HCT116 (cell line): ENCODE measurements around the gene TFG. TPM values are rescaled to one million over a fixed set of nuclear protein-coding genes. Genes with fewer than 3 reads are reported as not detected.

Source experiments
- ATAC-seq: fragments of 200-7000 bp; cut with Tn5 transposase; 2 replicates; pipeline ENCODE4 v1.9.1; 2020; ENCODE audit warnings: mild to moderate bottlenecking, moderate library complexity
- BruUV-seq: library from RNA; stranded (reverse); fragments of 400-500 nt; replicated peaks from 2 replicates; lab custom pipeline; 2021; lab: Mats Ljungman, UMichigan
- CTCF ChIA-PET: fragments of 300-600 bp; sonication (Branson Sonifier 250); formaldehyde crosslinking; loops from one replicate; lab custom pipeline; 2021; ENCODE audit warnings: antibody characterized with exemption; lab: Charles Lee
- POLR2A ChIA-PET: fragments of 300-600, 350-600 bp; sonication (Branson Sonifier 250); formaldehyde crosslinking; loops from one replicate; lab custom pipeline; 2021; ENCODE audit warnings: antibody characterized with exemption; lab: Charles Lee
- RAD21 ChIA-PET, 2 experiments: fragments of 300-600 bp; sonication (Branson Sonifier 250); formaldehyde crosslinking; loops; one replicate each; lab custom pipeline; 2023; ENCODE audit warnings: low total read pairs in 2 of 2; ENCODE audit not compliant: uncharacterized antibody in 2 of 2, unreplicated experiment in 2 of 2, low non-redundant PET in 1 of 2; lab: Charles Lee
- DNase-seq: peaks from one replicate; pipeline ENCODE4 v3.0.0-alpha.2; 2010; ENCODE audit warnings: low read depth, low spot score
- H2AFZ ChIP-seq: fragments of 200-600 bp; shearing (Covaris generic), sonication (generic); 2 replicates; pipeline ENCODE4 v1.6.1; 2017; ENCODE audit warnings: low read depth, mixed run types, mixed read lengths, antibody characterized with exemption, low read length; ENCODE audit not compliant: poor library complexity, severe bottlenecking
- H3K27ac ChIP-seq: 2 replicates; pipeline ENCODE4 v1.5.1; 2012; ENCODE audit warnings: low read depth, low read length
- H3K27me3 ChIP-seq: fragments of 200-600 bp; sonication (generic); 2 replicates; pipeline ENCODE4 v1.6.1; 2016; ENCODE audit warnings: mixed run types, low read length, mixed read lengths; ENCODE audit not compliant: insufficient read depth
- H3K36me3 ChIP-seq, 2 experiments: fragments of 200-500 bp in 1 of 2; fragments of 200-600 bp in 1 of 2; sonication (Bioruptor generic) in 1 of 2; sonication (generic) in 1 of 2; 2 replicates each; pipeline versions ENCODE4 v1.5.1 to v1.6.1; 2014 to 2016; ENCODE audit warnings: low read length in 2 of 2, inconsistent platforms in 1 of 2, mixed read lengths in 1 of 2, mixed run types in 1 of 2; ENCODE audit not compliant: insufficient read depth in 2 of 2, control insufficient read depth in 1 of 2
- H3K4me1 ChIP-seq, 2 experiments: fragments of 200-600 bp in 1 of 2; sonication (generic) in 1 of 2; 2 replicates each; pipeline versions ENCODE4 v1.5.1 to v1.6.1; 2012 to 2017; ENCODE audit warnings: low read length in 2 of 2, inconsistent platforms in 1 of 2, mild to moderate bottlenecking in 1 of 2, mixed read lengths in 1 of 2, mixed run types in 1 of 2, moderate library complexity in 1 of 2; ENCODE audit not compliant: insufficient read depth in 2 of 2, control insufficient read depth in 1 of 2
- H3K4me2 ChIP-seq: fragments of 200-600 bp; sonication (generic); 2 replicates; pipeline ENCODE4 v1.6.1; 2017; ENCODE audit warnings: mixed run types, low read length, mixed read lengths
- H3K4me3 ChIP-seq, 2 experiments: fragments of 200-600 bp in 1 of 2; sonication (generic) in 1 of 2; replicated peaks in 1 of 2; 2 replicates each; pipeline ENCODE4 v1.5.1; 2011 to 2016; ENCODE audit warnings: low read length in 2 of 2, control low read depth in 1 of 2, low read depth in 1 of 2, mild to moderate bottlenecking in 1 of 2, mixed read lengths in 1 of 2, mixed run types in 1 of 2
- H3K79me2 ChIP-seq: fragments of 200-600 bp; sonication (generic); 2 replicates; pipeline ENCODE4 v1.6.1; 2017; ENCODE audit warnings: mild to moderate bottlenecking, mixed run types, low read length, moderate library complexity, mixed read lengths; ENCODE audit not compliant: insufficient read depth
- H3K9ac ChIP-seq: fragments of 200-600 bp; sonication (generic); 2 replicates; pipeline ENCODE4 v1.6.1; 2016; ENCODE audit warnings: low read length, mixed read lengths
- H3K9me2 ChIP-seq: fragments of 200-600 bp; sonication (generic), shearing (Covaris generic); 2 replicates; pipeline ENCODE4 v1.6.1; 2017; ENCODE audit warnings: mixed run types, mild to moderate bottlenecking, moderate library complexity; ENCODE audit not compliant: insufficient read depth
- H3K9me3 ChIP-seq, 2 experiments: fragments of 200-500 bp in 1 of 2; fragments of 200-600 bp in 1 of 2; sonication (Bioruptor generic) in 1 of 2; sonication (generic) in 1 of 2; 2 replicates each; pipeline ENCODE4 v1.6.1; 2014 to 2017; ENCODE audit warnings: low read length in 2 of 2, mixed read lengths in 2 of 2, inconsistent platforms in 1 of 2, low read depth in 1 of 2, mild to moderate bottlenecking in 1 of 2, mixed run types in 1 of 2, moderate library complexity in 1 of 2; ENCODE audit not compliant: control insufficient read depth in 1 of 2, insufficient read depth in 1 of 2
- H4K20me1 ChIP-seq: fragments of 200-600 bp; sonication (generic), shearing (Covaris generic); 2 replicates; pipeline ENCODE4 v1.6.1; 2017; ENCODE audit warnings: mixed run types, mild to moderate bottlenecking, moderate library complexity; ENCODE audit not compliant: insufficient read depth
- EZH2phosphoT487 ChIP-seq: fragments of 200-600 bp; IDR thresholded peaks from 2 replicates; pipeline ENCODE4 v1.6.1; 2018; ENCODE audit warnings: antibody characterized with exemption, borderline replicate concordance
- MAX ChIP-seq: IDR thresholded peaks from 2 replicates; pipeline ENCODE4 v1.6.1; 2012
- RAD21 ChIP-seq: IDR thresholded peaks from 2 replicates; pipeline ENCODE4 v1.6.1; 2012; ENCODE audit warnings: low read depth, mild to moderate bottlenecking
- REST ChIP-seq: IDR thresholded peaks from 2 replicates; pipeline ENCODE4 v1.6.1; 2012; ENCODE audit warnings: low read depth
- SRF ChIP-seq: IDR thresholded peaks from 2 replicates; pipeline ENCODE4 v1.6.1; 2012; ENCODE audit warnings: low read depth
- TCF7L2 ChIP-seq: IDR thresholded peaks from 2 replicates; pipeline ENCODE4 v1.7.0; 2011; ENCODE audit warnings: borderline replicate concordance, inconsistent platforms; ENCODE audit not compliant: insufficient read depth, insufficient read length; ENCODE audit errors: extremely low read depth
- YY1 ChIP-seq: IDR thresholded peaks from 2 replicates; pipeline ENCODE4 v1.6.1; 2011; ENCODE audit warnings: low read length, low read depth, moderate library complexity, mild to moderate bottlenecking; ENCODE audit not compliant: insufficient replicate concordance; ENCODE audit errors: extremely low read depth
- intact Hi-C: fragments of 100-400 bp; cut with micrococcal nuclease; formaldehyde crosslinking; loops from 2 replicates; pipeline ENCODE4 v1.10.0; 2022
- total RNA-seq: library from RNA; stranded (reverse); gene quantifications from one replicate; pipeline ENCODE4 v1.2.1, GENCODE V29; 2021; ENCODE audit not compliant: unreplicated experiment
- TF ChIP-seq, protein P1 (sequence below), 3 experiments: fragments of 200-600 bp in 1 of 3; sonication (generic) in 1 of 3; IDR thresholded peaks in 2 of 3; conservative IDR thresholded peaks in 1 of 3; 2 replicates each; pipeline ENCODE4 v1.5.1; 2012 to 2017; ENCODE audit warnings: low read depth in 2 of 3, low read length in 2 of 3, antibody characterized with exemption in 1 of 3, borderline replicate concordance in 1 of 3, control low read depth in 1 of 3, mild to moderate bottlenecking in 1 of 3, mixed read lengths in 1 of 3, mixed run types in 1 of 3, moderate library complexity in 1 of 3; ENCODE audit not compliant: insufficient read depth in 1 of 3

The TFG gene
- total RNA-seq, 1 experiment from 2014 or later, result 99.1 TPM

DNA sequence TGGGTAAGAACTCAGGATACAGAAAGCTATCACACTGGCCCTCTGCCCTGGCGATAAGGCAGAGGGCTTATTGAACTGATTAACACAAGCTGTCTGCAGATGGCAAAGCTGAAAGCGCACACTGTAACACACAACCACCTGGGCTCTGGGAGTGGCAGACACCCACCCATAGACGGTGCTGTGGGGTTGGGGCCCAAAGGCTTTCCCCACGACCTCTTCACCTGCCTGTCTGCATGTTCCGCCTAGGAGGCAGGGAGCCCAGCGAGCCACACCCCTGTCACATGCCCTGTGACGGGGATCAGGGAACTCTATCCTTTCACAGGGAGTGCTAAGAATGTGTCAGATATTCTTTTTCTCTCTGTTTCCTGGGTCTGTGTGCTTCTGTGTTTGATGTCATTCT, 12.1 kb upstream of the TFG start:
- no peak overlapping the region for H3K4me2 ChIP-seq
- H3K79me2 ChIP-seq, result no peaks in the 10 kb centered on the region
- no peak overlapping the region for H3K9ac ChIP-seq
- H3K36me3 ChIP-seq, result no peaks in the 10 kb centered on the region
- CTCF ChIA-PET, result no interaction called here
- H4K20me1 ChIP-seq, result no peaks in the 10 kb centered on the region
- H3K27me3 ChIP-seq, result no peaks in the 10 kb centered on the region
- RAD21 ChIA-PET, result no interaction called here
- TF ChIP-seq REST, result no peak
- no peak for TF ChIP-seq MAX
- TF ChIP-seq EZH2phosphoT487, result no peak
- TF ChIP-seq SRF, result no peak
- no peak for TF ChIP-seq YY1
- TF ChIP-seq RAD21, result no peak
- TF ChIP-seq TCF7L2, result no peak
- TF ChIP-seq, protein P1, sequence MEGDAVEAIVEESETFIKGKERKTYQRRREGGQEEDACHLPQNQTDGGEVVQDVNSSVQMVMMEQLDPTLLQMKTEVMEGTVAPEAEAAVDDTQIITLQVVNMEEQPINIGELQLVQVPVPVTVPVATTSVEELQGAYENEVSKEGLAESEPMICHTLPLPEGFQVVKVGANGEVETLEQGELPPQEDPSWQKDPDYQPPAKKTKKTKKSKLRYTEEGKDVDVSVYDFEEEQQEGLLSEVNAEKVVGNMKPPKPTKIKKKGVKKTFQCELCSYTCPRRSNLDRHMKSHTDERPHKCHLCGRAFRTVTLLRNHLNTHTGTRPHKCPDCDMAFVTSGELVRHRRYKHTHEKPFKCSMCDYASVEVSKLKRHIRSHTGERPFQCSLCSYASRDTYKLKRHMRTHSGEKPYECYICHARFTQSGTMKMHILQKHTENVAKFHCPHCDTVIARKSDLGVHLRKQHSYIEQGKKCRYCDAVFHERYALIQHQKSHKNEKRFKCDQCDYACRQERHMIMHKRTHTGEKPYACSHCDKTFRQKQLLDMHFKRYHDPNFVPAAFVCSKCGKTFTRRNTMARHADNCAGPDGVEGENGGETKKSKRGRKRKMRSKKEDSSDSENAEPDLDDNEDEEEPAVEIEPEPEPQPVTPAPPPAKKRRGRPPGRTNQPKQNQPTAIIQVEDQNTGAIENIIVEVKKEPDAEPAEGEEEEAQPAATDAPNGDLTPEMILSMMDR (IDR thresholded peaks at IDR 0.05 in 2 of 3, conservative IDR thresholded peaks at IDR 0.05 in 1 of 3; ENCODE audit: borderline replicate concordance in 1 of 3, insufficient read depth in 1 of 3, low read depth in 2 of 3, low read length in 2 of 3), result no peak
- no peak overlapping the region for H2AFZ ChIP-seq
- H3K27ac ChIP-seq, result no peak overlapping the region
- no peaks in the 10 kb centered on the region for H3K9me2 ChIP-seq
- ATAC-seq (peak; percentile 27; the same call in 1 of the 2 replicates), DNase-seq (no peak)
- intact Hi-C loops, result no loop called here
- POLR2A ChIA-PET, result no interaction called here
- H3K4me1 ChIP-seq, result no peaks in the 10 kb centered on the region
- BruUV-seq, result no TSS peak
- no peaks in the 10 kb centered on the region for H3K9me3 ChIP-seq
- no peak overlapping the region for H3K4me3 ChIP-seq
